Prostate gland (tissue), 2 donors: ENCODE measurements around the gene AKNA. TPM values are rescaled to one million over a fixed set of nuclear protein-coding genes. Genes with fewer than 3 reads are reported as not detected.

Experiments
- DNase-seq: peaks from one replicate; pipeline ENCODE4 v3.0.0-alpha.2; 2019; ENCODE audit warnings: low spot score
- H3K27ac ChIP-seq, 2 donors: fragments of 200-600 bp; sonication (generic); 2 replicates each; pipeline ENCODE4 v1.5.1; 2017 to 2019
- H3K27me3 ChIP-seq: fragments of 200-600 bp; sonication (generic); replicated peaks from 2 replicates; pipeline ENCODE4 v1.5.1; 2019; ENCODE audit not compliant: insufficient read depth
- H3K36me3 ChIP-seq, 2 donors: fragments of 200-600 bp; sonication (generic); 1 replicate in 1 of 2; 2 replicates in 1 of 2; pipeline versions ENCODE4 v1.5.1 to v1.8.1; 2017 to 2019
- H3K4me1 ChIP-seq: fragments of 200-600 bp; sonication (generic); replicated peaks from 2 replicates; pipeline ENCODE4 v1.5.1; 2019
- H3K4me3 ChIP-seq, 2 donors: fragments of 200-600 bp; sonication (generic); 2 replicates each; pipeline ENCODE4 v1.5.1; 2017 to 2019
- H3K9me3 ChIP-seq: fragments of 200-600 bp; sonication (generic); 2 replicates; pipeline ENCODE4 v1.5.1; 2017
- CTCF ChIP-seq, 4 experiments: fragments of 200-600 bp in 2 of 4; fragments of 450-650 bp in 2 of 4; sonication (generic) in 2 of 4; IDR thresholded peaks; 1 replicate in 3 of 4; 2 replicates in 1 of 4; pipeline ENCODE4 v1.5.1; 2016 to 2019; ENCODE audit warnings: antibody characterized with exemption in 4 of 4, mild to moderate bottlenecking in 2 of 4, moderate library complexity in 2 of 4
- POLR2A ChIP-seq: fragments of 450-650 bp; IDR thresholded peaks from one replicate; pipeline ENCODE4 v1.6.1; 2016; ENCODE audit warnings: antibody characterized with exemption, mild to moderate bottlenecking
- POLR2AphosphoS5 ChIP-seq: sonication (generic); formaldehyde crosslinking; IDR thresholded peaks from one replicate; pipeline ENCODE4 v1.6.1; 2017; ENCODE audit warnings: antibody characterized with exemption
- WGBS: methylation state at CpG from one replicate; pipeline ENCODE4 v1.1.5; 2018; 5-methylcytosine and 5-hydroxymethylcytosine counted together
- intact Hi-C: fragments of 100-400 bp; cut with DNase I; formaldehyde crosslinking; loops from one replicate; pipeline ENCODE4 v1.14.2; 2022
- total RNA-seq, 2 donors: library from RNA; depleted of rRNA; stranded (reverse); fragments of >200 nt; gene quantifications; one replicate each; pipeline ENCODE4 v1.1.0, GENCODE V29; 2016

The AKNA gene
- total RNA-seq, 2 donors from 2014 or later: 20.5 to 30.1 TPM

GRCh38 chr9:114407889-114408288 lies 20.1 kb upstream of the AKNA start:
- H3K27me3 ChIP-seq: no peaks in the 10 kb centered on the region
- no peaks in the 10 kb centered on the region for H3K9me3 ChIP-seq
- H3K4me3 ChIP-seq: no peak overlapping the region
- no peaks in the 10 kb centered on the region for H3K4me1 ChIP-seq
- H3K36me3 ChIP-seq: no peaks in the 10 kb centered on the region
- 73% methylated on average over 5 of the region's 5 CpGs for WGBS
- DNase-seq: no peak
- no peak for TF ChIP-seq POLR2A
- no peak for TF ChIP-seq POLR2AphosphoS5
- no peak for TF ChIP-seq CTCF (IDR thresholded peaks at IDR 0.05)
- intact Hi-C loops: loop anchor here (2.0 to 10.0 kb wide), 3 partner anchors 77 to 607 kb away; no protein-coding TSS in a partner anchor
- H3K27ac ChIP-seq: no peak overlapping the region

- 93% methylated on average over 13 of the region's 13 CpGs for WGBS
- H3K27me3 ChIP-seq: no peaks in the 10 kb centered on the region
- H3K4me3 ChIP-seq: no peak overlapping the region
- H3K36me3 ChIP-seq: no peaks in the 10 kb centered on the region
- no peak for DNase-seq
- no peaks in the 10 kb centered on the region for H3K4me1 ChIP-seq
- TF ChIP-seq POLR2AphosphoS5 (no peak), POLR2A (no peak), CTCF (IDR thresholded peaks at IDR 0.05) (no peak)
- H3K9me3 ChIP-seq: no peaks in the 10 kb centered on the region
- intact Hi-C loops: loop anchor here (10.0 kb wide), 2 partner anchors 78 to 608 kb away; no protein-coding TSS in a partner anchor
- no peak overlapping the region for H3K27ac ChIP-seq
Observed at GRCh38 chr9:114406441-114406840, 18.7 kb upstream of the AKNA start.

- peak; percentile 73 for DNase-seq
- WGBS: 33% methylated on average over 14 of the region's 15 CpGs
- Histone ChIP-seq H3K27ac (no peak overlapping the region), H3K27me3 (no peaks in the 10 kb centered on the region), H3K9me3 (no peaks in the 10 kb centered on the region), H3K4me1 (no peaks in the 10 kb centered on the region), H3K36me3 (no peaks in the 10 kb centered on the region), H3K4me3 (no peak overlapping the region)
- intact Hi-C loops: loop anchor here (10.0 kb wide), 2 partner anchors 79 to 609 kb away; no protein-coding TSS in a partner anchor
- peak; percentile 19 to 82 (median 72) for TF ChIP-seq CTCF (IDR thresholded peaks at IDR 0.05)
- peak; percentile 19 for TF ChIP-seq POLR2AphosphoS5
- no peak for TF ChIP-seq POLR2A
Observed at GRCh38 chr9:114405294-114406034, 17.7 kb upstream of the AKNA start.

GRCh38 chr9:114404531-114404930 lies 16.7 kb upstream of the AKNA start:
- intact Hi-C loops: loop anchor here (10.0 kb wide), 2 partner anchors 80 to 610 kb away; no protein-coding TSS in a partner anchor
- no peak for TF ChIP-seq POLR2AphosphoS5
- no peak for TF ChIP-seq CTCF (IDR thresholded peaks at IDR 0.05)
- TF ChIP-seq POLR2A: no peak
- 78% methylated on average over 2 of the region's 2 CpGs for WGBS

More at GRCh38 chr9:114404531-114404930, 16.7 kb upstream of the AKNA start:
- Histone ChIP-seq H3K36me3 (no peaks in the 10 kb centered on the region), H3K4me1 (no peaks in the 10 kb centered on the region), H3K27ac (no peak overlapping the region), H3K4me3 (no peak overlapping the region), H3K9me3 (no peaks in the 10 kb centered on the region), H3K27me3 (no peaks in the 10 kb centered on the region)
- no peak for DNase-seq
